ENCODE measurements around the gene MED12.

GRCh38 chrX:71184092-71184491 is 65.7 kb downstream of the MED12 start:
- TF ChIP-seq POLR2A (IDR thresholded peaks at IDR 0.05), result no peak
- TF ChIP-seq CTCF (IDR thresholded peaks at IDR 0.05), result no peak
- TF ChIP-seq POLR2AphosphoS5 (IDR thresholded peaks at IDR 0.05; ENCODE audit: insufficient read depth in 1 of 2, low read depth in 1 of 2), result no peak
